ENCODE measurements around the gene INPP5F.
"Not testable (repeated sequence)": the region's sequence is repeated elsewhere in the genome, so short reads cannot be mapped to it uniquely, and the experiment has no call there.

INPP5F gene

GRCh38 chr10:119826771-119827170 is 100.9 kb downstream of the INPP5F start:
- DNase-seq = no peak

- DNase-seq = no peak
Measured at GRCh38 chr10:119827430-119827829, 101.6 kb downstream of the INPP5F start.

- DNase-seq = no peak
Measured at GRCh38 chr10:119829429-119829828, 103.6 kb downstream of the INPP5F start.

- no peak for DNase-seq
Measured at GRCh38 chr10:119830851-119831250, 105.0 kb downstream of the INPP5F start.

- DNase-seq = no peak
Measured at GRCh38 chr10:119831656-119832055, 105.8 kb downstream of the INPP5F start.

- DNase-seq = no peak
Measured at GRCh38 chr10:119832951-119833350, 107.1 kb downstream of the INPP5F start.

GRCh38 chr10:119834188-119834587 is 108.3 kb downstream of the INPP5F start:
- no peak for DNase-seq

GRCh38 chr10:119845656-119846055 is 119.8 kb downstream of the INPP5F start:
- DNase-seq = no peak

GRCh38 chr10:119849031-119849789 is 123.4 kb downstream of the INPP5F start:
- no peak for DNase-seq

GRCh38 chr10:119849944-119850343 is 124.1 kb downstream of the INPP5F start:
- DNase-seq = no peak

- no peak for DNase-seq
Measured at GRCh38 chr10:119852277-119852676, 126.4 kb downstream of the INPP5F start.

- DNase-seq = no peak
Measured at GRCh38 chr10:119852822-119853221, 127.0 kb downstream of the INPP5F start.

- DNase-seq = no peak
Measured at GRCh38 chr10:119853574-119853973, 127.7 kb downstream of the INPP5F start.

- no peak for DNase-seq
Measured at GRCh38 chr10:119858063-119858462, 132.2 kb downstream of the INPP5F start.

- DNase-seq = peak; percentile 25
Measured at GRCh38 chr10:119859420-119860258, 133.8 kb downstream of the INPP5F start.

- no peak for DNase-seq
Measured at GRCh38 chr10:119860866-119861607, 135.2 kb downstream of the INPP5F start.

GRCh38 chr10:119862524-119862923 is 136.7 kb downstream of the INPP5F start:
- no peak for DNase-seq

GRCh38 chr10:119863951-119864565 is 138.2 kb downstream of the INPP5F start:
- DNase-seq = no peak

- no peak for DNase-seq
Measured at GRCh38 chr10:119865699-119866240, 139.9 kb downstream of the INPP5F start.

- no peak for DNase-seq
Measured at GRCh38 chr10:119867317-119867716, 141.5 kb downstream of the INPP5F start.

GRCh38 chr10:119869398-119869797 is 143.5 kb downstream of the INPP5F start:
- not testable (repeated sequence) for DNase-seq

GRCh38 chr10:119871881-119872609 is 146.2 kb downstream of the INPP5F start:
- peak; percentile 30 for DNase-seq

Data from NCI-H2171 treated with DMSO at 0.1 percent for 48 hours (cell line).